Calu3 (cell line): ENCODE measurements around the gene GNB1. TPM values are rescaled to one million over a fixed set of nuclear protein-coding genes. Genes with fewer than 3 reads are reported as not detected.

ENCODE experiments used
- BruUV-seq: library from RNA; stranded (reverse); fragments of 400-500 nt; replicated peaks from 2 replicates; lab custom pipeline; 2021; lab: Mats Ljungman, UMichigan
- CTCF ChIA-PET: fragments of 300-600 bp; sonication (Branson Sonifier 250); formaldehyde crosslinking; loops from one replicate; lab custom pipeline; 2022; ENCODE audit warnings: antibody characterized with exemption; lab: Charles Lee
- DNase-seq: peaks from one replicate; pipeline ENCODE4 v3.0.0; 2022
- H3K27ac Mint-ChIP-seq: one replicate; pipeline ENCODE4 v1.8.0; 2022; ENCODE audit warnings: mixed read lengths; ENCODE audit not compliant: unreplicated experiment
- H3K27me3 Mint-ChIP-seq: one replicate; pipeline ENCODE4 v1.8.0; 2022; ENCODE audit warnings: mixed read lengths; ENCODE audit not compliant: unreplicated experiment
- H3K36me3 Mint-ChIP-seq: one replicate; pipeline ENCODE4 v1.8.0; 2022; ENCODE audit warnings: mild to moderate bottlenecking, moderate library complexity, mixed read lengths; ENCODE audit not compliant: insufficient read depth, unreplicated experiment
- H3K4me1 Mint-ChIP-seq: one replicate; pipeline ENCODE4 v1.8.0; 2022; ENCODE audit warnings: mild to moderate bottlenecking, low read depth, mixed read lengths; ENCODE audit not compliant: unreplicated experiment
- H3K4me3 Mint-ChIP-seq: one replicate; pipeline ENCODE4 v1.8.0; 2022; ENCODE audit warnings: mild to moderate bottlenecking, low read depth, moderate library complexity, mixed read lengths; ENCODE audit not compliant: unreplicated experiment
- H3K9me3 Mint-ChIP-seq: one replicate; pipeline ENCODE4 v1.8.0; 2022; ENCODE audit warnings: low read depth, mixed read lengths; ENCODE audit not compliant: unreplicated experiment
- CTCF ChIP-seq: fragments of 200-600 bp; IDR thresholded peaks from one replicate; pipeline ENCODE4 v1.8.0; 2022; ENCODE audit warnings: antibody characterized with exemption; ENCODE audit not compliant: unreplicated experiment
- intact Hi-C: fragments of 100-400 bp; cut with micrococcal nuclease; formaldehyde crosslinking; loops from one replicate; pipeline ENCODE4 v1.10.0; 2022; ENCODE audit not compliant: unreplicated experiment
- total RNA-seq: library from RNA; stranded (reverse); gene quantifications from 2 replicates; pipeline ENCODE4 v1.2.3, GENCODE V29; 2022

GNB1 gene
- total RNA-seq, 1 experiment from 2014 or later: 252 TPM

- no peak for DNase-seq
- intact Hi-C loops: no loop called here
- Mint-ChIP-seq H3K4me1 (peaks cover 27% of the 10 kb centered on the region), H3K36me3 (peaks cover 56% of the 10 kb centered on the region), H3K27ac (no peak overlapping the region), H3K27me3 (no peaks in the 10 kb centered on the region), H3K9me3 (no peaks in the 10 kb centered on the region), H3K4me3 (no peak overlapping the region)
- CTCF ChIA-PET: no interaction called here
- no TSS peak for BruUV-seq
- TF ChIP-seq CTCF: no peak
These were observed 129.1 kb downstream of the GNB1 start for GRCh38 chr1:1761504-1762376.

- Mint-ChIP-seq H3K36me3 (peaks cover 61% of the 10 kb centered on the region), H3K9me3 (no peaks in the 10 kb centered on the region), H3K27me3 (no peaks in the 10 kb centered on the region), H3K4me1 (peaks cover 27% of the 10 kb centered on the region), H3K4me3 (no peak overlapping the region), H3K27ac (no peak overlapping the region)
- TF ChIP-seq CTCF: no peak
- DNase-seq: no peak
- intact Hi-C loops: no loop called here
- CTCF ChIA-PET: no interaction called here
- BruUV-seq: no TSS peak
These were observed 130.2 kb downstream of the GNB1 start for GRCh38 chr1:1760715-1761114.

- peaks cover 27% of the 10 kb centered on the region for H3K4me1 Mint-ChIP-seq
- no peak for TF ChIP-seq CTCF
- no peaks in the 10 kb centered on the region for H3K27me3 Mint-ChIP-seq
- CTCF ChIA-PET: no interaction called here
- H3K4me3 Mint-ChIP-seq: no peak overlapping the region
- H3K9me3 Mint-ChIP-seq: no peaks in the 10 kb centered on the region
- H3K27ac Mint-ChIP-seq: peak overlapping the region; percentile 83
- no peak for DNase-seq
- BruUV-seq: no TSS peak
- intact Hi-C loops: no loop called here
- H3K36me3 Mint-ChIP-seq: peaks cover 57% of the 10 kb centered on the region
These were observed 130.6 kb downstream of the GNB1 start for GRCh38 chr1:1760345-1760650.

- intact Hi-C loops: no loop called here
- H3K9me3 Mint-ChIP-seq: no peaks in the 10 kb centered on the region
- TF ChIP-seq CTCF: no peak
- H3K4me3 Mint-ChIP-seq: peak overlapping the region; percentile 62
- H3K4me1 Mint-ChIP-seq: peaks cover 27% of the 10 kb centered on the region
- peak overlapping the region; percentile 83 for H3K27ac Mint-ChIP-seq
- peak; percentile 47 for DNase-seq
- H3K36me3 Mint-ChIP-seq: peaks cover 52% of the 10 kb centered on the region
- H3K27me3 Mint-ChIP-seq: no peaks in the 10 kb centered on the region
- CTCF ChIA-PET: interaction anchor here (1.6 kb wide), 1 partner anchor 146 kb away, joined by 4 read pairs; no protein-coding TSS in a partner anchor
- no TSS peak for BruUV-seq
These were observed 131.2 kb downstream of the GNB1 start for GRCh38 chr1:1759456-1760344.
